Breast epithelium (tissue), 4 donors: ENCODE results near the gene DUSP22. TPM values are rescaled to one million over a fixed set of nuclear protein-coding genes. Genes with fewer than 3 reads are reported as not detected.

Source experiments
- DNase-seq, 2 donors: peaks; one replicate each; pipeline ENCODE4 v3.0.0-alpha.2; 2019; ENCODE audit warnings: low spot score in 2 of 2
- H3K27ac ChIP-seq, 2 donors: fragments of 200-600 bp; sonication (generic) in 1 of 2; one replicate each; pipeline ENCODE4 v1.5.1; 2016 to 2019; ENCODE audit warnings: mild to moderate bottlenecking in 1 of 2
- H3K27me3 ChIP-seq, 2 donors: fragments of 200-600 bp; sonication (generic) in 1 of 2; one replicate each; pipeline versions ENCODE4 v1.5.1 to v1.6.0; 2017 to 2019; ENCODE audit warnings: control low read depth in 1 of 2, mild to moderate bottlenecking in 1 of 2
- H3K36me3 ChIP-seq: fragments of 200-600 bp; one replicate; pipeline ENCODE4 v1.5.1; 2019
- H3K4me1 ChIP-seq, 2 donors: fragments of 200-600 bp; sonication (generic); one replicate each; pipeline ENCODE4 v1.5.1; 2016 to 2019; ENCODE audit warnings: control low read depth in 1 of 2
- H3K4me3 ChIP-seq, 3 donors: fragments of 200-600 bp; sonication (generic); 1 replicate in 2 of 3; 2 replicates in 1 of 3; pipeline ENCODE4 v1.5.1; 2016 to 2019; ENCODE audit warnings: mild to moderate bottlenecking in 3 of 3, moderate library complexity in 2 of 3
- H3K9me3 ChIP-seq, 2 donors: fragments of 200-600 bp; sonication (generic) in 1 of 2; one replicate each; pipeline ENCODE4 v1.5.1; 2016 to 2019; ENCODE audit warnings: control low read depth in 1 of 2
- CTCF ChIP-seq, 3 donors: fragments of 450-650 bp; IDR thresholded peaks; one replicate each; pipeline ENCODE4 v1.5.1; 2016 to 2017; ENCODE audit warnings: antibody characterized with exemption in 3 of 3, mild to moderate bottlenecking in 3 of 3, moderate library complexity in 3 of 3
- POLR2A ChIP-seq: fragments of 450-650 bp; IDR thresholded peaks from one replicate; pipeline ENCODE4 v1.6.1; 2016; ENCODE audit warnings: antibody characterized with exemption, mild to moderate bottlenecking, moderate library complexity
- POLR2AphosphoS5 ChIP-seq, 3 donors: sonication (generic); formaldehyde crosslinking; IDR thresholded peaks; one replicate each; pipeline ENCODE4 v1.6.1; 2017; ENCODE audit warnings: antibody characterized with exemption in 3 of 3
- intact Hi-C: fragments of 100-400 bp; cut with DNase I; formaldehyde crosslinking; loops from one replicate; pipeline ENCODE4 v1.15.1; 2023; ENCODE audit warnings: low total_unique reads
- total RNA-seq, 3 donors: library from RNA; depleted of rRNA; stranded (reverse); fragments of >200 nt; gene quantifications; one replicate each; pipeline ENCODE4 v1.1.0, GENCODE V29; 2016

DUSP22 gene
- total RNA-seq, 3 donors from 2014 or later, result 55.6 to 81.9 (median 59.0) TPM

- H3K4me3 ChIP-seq, result no peak overlapping the region
- H3K27ac ChIP-seq, result no peak overlapping the region
- H3K36me3 ChIP-seq, result no peaks in the 10 kb centered on the region
- intact Hi-C loops, result loop anchor here (1.0 kb wide), 1 partner anchor 17 kb away; no protein-coding TSS in a partner anchor
- no peak for DNase-seq
- H3K4me1 ChIP-seq, result no peaks in the 10 kb centered on the region
- no peaks in the 10 kb centered on the region for H3K27me3 ChIP-seq
- no peak for TF ChIP-seq POLR2A
- no peak for TF ChIP-seq CTCF (IDR thresholded peaks at IDR 0.05)
- TF ChIP-seq POLR2AphosphoS5 (IDR thresholded peaks at IDR 0.05), result no peak
- H3K9me3 ChIP-seq, result no peaks in the 10 kb centered on the region
Observed at GRCh38 chr6:308768-309167, 16.5 kb downstream of the DUSP22 start.

GRCh38 chr6:309947-310346, 17.7 kb downstream of the DUSP22 start:
- no peaks in the 10 kb centered on the region for H3K9me3 ChIP-seq
- no peaks in the 10 kb centered on the region for H3K4me1 ChIP-seq
- H3K27me3 ChIP-seq, result no peaks in the 10 kb centered on the region
- TF ChIP-seq POLR2AphosphoS5 (IDR thresholded peaks at IDR 0.05), result no peak
- TF ChIP-seq POLR2A, result no peak
- no peak for TF ChIP-seq CTCF (IDR thresholded peaks at IDR 0.05)
- H3K4me3 ChIP-seq, result no peak overlapping the region
- DNase-seq, result no peak
- H3K36me3 ChIP-seq, result no peaks in the 10 kb centered on the region
- intact Hi-C loops, result no loop called here
- no peak overlapping the region for H3K27ac ChIP-seq

GRCh38 chr6:310671-311070, 18.4 kb downstream of the DUSP22 start:
- Histone ChIP-seq H3K4me3 (no peak overlapping the region), H3K9me3 (no peaks in the 10 kb centered on the region), H3K27ac (no peak overlapping the region), H3K4me1 (no peaks in the 10 kb centered on the region), H3K36me3 (no peaks in the 10 kb centered on the region), H3K27me3 (no peaks in the 10 kb centered on the region)
- intact Hi-C loops, result no loop called here
- TF ChIP-seq POLR2AphosphoS5 (IDR thresholded peaks at IDR 0.05) (no peak), POLR2A (no peak)
- no peak for DNase-seq

GRCh38 chr6:311679-312220, 19.5 kb downstream of the DUSP22 start:
- intact Hi-C loops, result no loop called here
- H3K4me1 ChIP-seq, result no peaks in the 10 kb centered on the region
- no peak for TF ChIP-seq POLR2A

GRCh38 chr6:313087-313486, 20.8 kb downstream of the DUSP22 start:
- no peak overlapping the region for H3K27ac ChIP-seq
- H3K9me3 ChIP-seq, result no peaks in the 10 kb centered on the region
- H3K27me3 ChIP-seq, result no peaks in the 10 kb centered on the region
- no peaks in the 10 kb centered on the region for H3K36me3 ChIP-seq
- TF ChIP-seq POLR2AphosphoS5 (IDR thresholded peaks at IDR 0.05), result no peak
- TF ChIP-seq CTCF (IDR thresholded peaks at IDR 0.05), result no peak
- no peak for TF ChIP-seq POLR2A
- DNase-seq, result no peak
- no peak overlapping the region for H3K4me3 ChIP-seq
- intact Hi-C loops, result no loop called here
- no peaks in the 10 kb centered on the region for H3K4me1 ChIP-seq

More at GRCh38 chr6:311679-312220, 19.5 kb downstream of the DUSP22 start:
- Histone ChIP-seq H3K27ac (no peak overlapping the region), H3K9me3 (no peaks in the 10 kb centered on the region), H3K27me3 (no peaks in the 10 kb centered on the region), H3K36me3 (no peaks in the 10 kb centered on the region), H3K4me3 (no peak overlapping the region)
- no peak for DNase-seq

- intact Hi-C loops, result no loop called here
- no peak overlapping the region for H3K4me3 ChIP-seq
- H3K36me3 ChIP-seq, result no peaks in the 10 kb centered on the region
- no peaks in the 10 kb centered on the region for H3K27me3 ChIP-seq
- no peaks in the 10 kb centered on the region for H3K9me3 ChIP-seq
- no peaks in the 10 kb centered on the region for H3K4me1 ChIP-seq
- no peak for DNase-seq
- TF ChIP-seq POLR2A (no peak), POLR2AphosphoS5 (IDR thresholded peaks at IDR 0.05) (no peak), CTCF (IDR thresholded peaks at IDR 0.05) (no peak)
- H3K27ac ChIP-seq, result no peak overlapping the region
Observed at GRCh38 chr6:313917-314316, 21.6 kb downstream of the DUSP22 start.
